Epithelial cell of proximal tubule (primary cell): ENCODE data around the gene FGF7. TPM values are rescaled to one million over a fixed set of nuclear protein-coding genes. Genes with fewer than 3 reads are reported as not detected.
"Not testable (repeated sequence)": the region's sequence is repeated elsewhere in the genome, so short reads cannot be mapped to it uniquely, and the experiment has no call there.

Experiments
- DNase-seq: peaks from one replicate; pipeline ENCODE4 v3.0.0-alpha.2; 2011; ENCODE audit warnings: low read depth
- H3K4me3 ChIP-seq: 2 replicates; pipeline ENCODE4 v1.5.1; 2011; ENCODE audit warnings: low read depth, mild to moderate bottlenecking, low read length
- total RNA-seq: library from RNA; depleted of rRNA; stranded (reverse); fragments of >200 nt; gene quantifications from 2 replicates; pipeline ENCODE4 v1.2.3, GENCODE V29; 2015
- TF ChIP-seq, protein P1 (sequence below): conservative IDR thresholded peaks from 2 replicates; pipeline ENCODE4 v1.5.1; 2012; ENCODE audit warnings: low read depth, mild to moderate bottlenecking, low read length

FGF7 gene
- total RNA-seq, 1 donor from 2014 or later = not detected

DNA sequence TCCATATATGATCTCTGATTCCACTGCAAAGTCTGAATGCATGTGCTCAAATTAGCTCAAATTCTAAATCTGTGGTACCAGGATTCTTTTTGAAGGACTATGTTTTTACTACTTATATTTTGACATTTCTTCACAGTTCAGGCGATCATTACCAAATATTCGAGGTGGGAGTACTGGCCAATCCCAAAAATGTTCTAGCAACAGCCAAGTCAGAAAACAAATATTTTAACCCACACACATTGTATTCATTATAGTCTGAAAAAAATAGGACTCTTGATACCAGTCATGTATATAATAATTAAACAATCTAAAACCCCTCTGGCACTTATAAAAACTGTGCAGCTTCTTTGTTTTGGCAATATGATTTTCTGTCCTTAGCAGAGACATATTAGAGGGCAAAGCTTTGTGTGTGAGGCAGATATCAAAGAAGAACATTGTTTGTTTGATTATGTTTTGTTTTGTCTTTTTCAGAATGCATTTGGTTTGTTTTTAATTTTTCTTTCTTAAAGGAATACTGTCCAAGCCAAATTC, 37.4 kb downstream of the FGF7 start:
- DNase-seq = no peak
- no peak overlapping the region for H3K4me3 ChIP-seq
- TF ChIP-seq, protein P1, sequence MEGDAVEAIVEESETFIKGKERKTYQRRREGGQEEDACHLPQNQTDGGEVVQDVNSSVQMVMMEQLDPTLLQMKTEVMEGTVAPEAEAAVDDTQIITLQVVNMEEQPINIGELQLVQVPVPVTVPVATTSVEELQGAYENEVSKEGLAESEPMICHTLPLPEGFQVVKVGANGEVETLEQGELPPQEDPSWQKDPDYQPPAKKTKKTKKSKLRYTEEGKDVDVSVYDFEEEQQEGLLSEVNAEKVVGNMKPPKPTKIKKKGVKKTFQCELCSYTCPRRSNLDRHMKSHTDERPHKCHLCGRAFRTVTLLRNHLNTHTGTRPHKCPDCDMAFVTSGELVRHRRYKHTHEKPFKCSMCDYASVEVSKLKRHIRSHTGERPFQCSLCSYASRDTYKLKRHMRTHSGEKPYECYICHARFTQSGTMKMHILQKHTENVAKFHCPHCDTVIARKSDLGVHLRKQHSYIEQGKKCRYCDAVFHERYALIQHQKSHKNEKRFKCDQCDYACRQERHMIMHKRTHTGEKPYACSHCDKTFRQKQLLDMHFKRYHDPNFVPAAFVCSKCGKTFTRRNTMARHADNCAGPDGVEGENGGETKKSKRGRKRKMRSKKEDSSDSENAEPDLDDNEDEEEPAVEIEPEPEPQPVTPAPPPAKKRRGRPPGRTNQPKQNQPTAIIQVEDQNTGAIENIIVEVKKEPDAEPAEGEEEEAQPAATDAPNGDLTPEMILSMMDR = no peak

DNA sequence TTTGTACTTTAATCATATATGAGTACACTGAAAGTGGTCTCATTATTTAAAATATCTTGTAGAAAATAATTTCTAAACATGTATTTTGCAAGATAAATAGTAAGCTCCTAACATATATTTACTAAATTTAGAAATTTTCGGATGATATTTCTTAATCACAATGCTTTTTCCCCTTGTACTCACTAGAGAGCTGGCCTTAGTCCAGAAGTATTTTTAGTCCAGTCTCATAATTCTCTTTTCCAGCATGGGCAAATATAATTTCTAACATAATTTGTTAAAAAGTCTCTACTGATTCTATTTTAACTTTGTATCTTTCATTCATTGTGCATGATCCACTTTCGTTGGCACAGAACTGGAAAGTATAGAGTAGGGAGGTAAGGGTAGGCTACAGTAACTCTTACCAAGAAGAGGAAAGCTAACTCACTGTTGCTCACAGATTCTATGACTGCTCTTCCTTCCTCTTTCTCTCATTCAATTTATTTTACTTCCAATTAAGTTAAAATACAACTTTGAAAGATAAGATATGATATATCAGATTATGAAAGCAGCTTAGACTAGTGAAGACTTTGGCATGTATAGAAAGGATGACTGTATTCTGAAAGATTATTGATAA, 39.3 kb downstream of the FGF7 start:
- no peak for DNase-seq
- TF ChIP-seq, protein P1 = no peak
- H3K4me3 ChIP-seq = no peak overlapping the region

DNA sequence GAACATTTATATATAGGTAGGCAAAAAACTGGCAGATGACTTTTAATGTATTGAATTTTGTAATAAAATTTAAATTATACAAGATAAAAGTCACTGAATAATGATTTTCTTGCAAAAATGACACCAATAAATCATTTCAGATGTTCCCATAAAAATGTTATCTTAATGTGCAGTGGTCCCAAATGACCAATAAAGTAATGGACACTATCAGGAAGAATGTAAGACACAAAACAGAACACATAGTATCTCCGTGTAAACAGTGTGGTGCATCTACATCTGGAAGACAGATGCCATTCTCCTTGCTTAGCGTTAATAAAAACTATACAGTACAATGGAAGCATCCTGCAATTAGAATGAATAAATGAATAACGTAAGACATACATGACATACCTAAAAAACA, 41.5 kb downstream of the FGF7 start:
- H3K4me3 ChIP-seq = no peak overlapping the region
- no peak for DNase-seq
- TF ChIP-seq, protein P1 = no peak

DNA sequence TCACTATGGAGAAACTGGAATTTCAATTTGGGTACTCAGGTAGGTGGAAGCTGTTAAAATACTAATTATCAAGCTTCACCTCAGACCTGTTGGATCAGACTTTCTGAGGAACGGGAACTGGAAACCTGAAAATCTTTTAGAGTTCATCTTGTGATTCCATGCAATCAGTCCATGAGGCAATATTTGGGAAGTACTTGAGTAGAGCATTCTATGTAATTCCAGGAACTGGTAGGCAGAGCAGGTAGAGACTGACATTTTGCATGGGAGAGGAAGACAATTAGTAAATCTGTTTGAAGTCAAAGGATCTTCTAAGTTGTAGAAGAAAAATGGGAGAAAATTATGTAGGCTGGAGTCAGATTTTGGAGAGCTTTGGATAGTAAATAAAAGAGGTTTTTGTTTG, 43.1 kb downstream of the FGF7 start:
- TF ChIP-seq, protein P1 = no peak
- no peak overlapping the region for H3K4me3 ChIP-seq
- DNase-seq = no peak

DNA sequence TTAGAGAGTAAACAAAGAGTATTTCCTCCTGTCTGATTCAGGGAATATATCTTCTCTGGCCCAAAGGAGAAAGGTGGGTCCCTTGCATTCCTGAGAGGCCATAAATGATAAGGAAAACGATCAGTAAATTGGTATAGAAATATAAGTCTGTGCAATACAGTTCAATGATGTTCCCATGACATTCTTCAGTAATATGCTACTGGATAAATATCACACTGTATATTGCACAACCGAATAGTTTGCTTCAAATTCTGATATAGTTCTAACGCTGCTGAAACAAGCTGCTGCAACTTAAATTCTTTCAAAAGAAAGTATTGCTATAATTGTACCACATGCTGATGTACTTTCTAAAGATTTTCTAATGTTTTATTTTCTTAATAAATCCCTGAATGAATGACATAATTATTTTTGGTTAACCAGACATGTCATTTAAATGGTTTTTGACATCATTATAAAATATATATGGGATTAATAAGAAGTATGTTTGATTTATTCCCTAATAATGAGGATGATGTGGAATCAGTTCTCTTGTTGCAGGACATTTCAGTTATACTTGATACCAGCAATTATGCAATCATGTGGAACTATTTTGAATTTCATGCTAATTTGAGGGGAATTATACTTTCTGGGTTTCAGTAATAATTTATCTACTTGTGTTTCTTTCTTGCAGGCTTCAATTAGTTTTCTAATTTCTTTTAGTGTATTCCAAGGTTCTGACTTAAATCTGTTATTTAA, 44.9 kb downstream of the FGF7 start:
- TF ChIP-seq, protein P1 = no peak
- no peak overlapping the region for H3K4me3 ChIP-seq
- DNase-seq = no peak

DNA sequence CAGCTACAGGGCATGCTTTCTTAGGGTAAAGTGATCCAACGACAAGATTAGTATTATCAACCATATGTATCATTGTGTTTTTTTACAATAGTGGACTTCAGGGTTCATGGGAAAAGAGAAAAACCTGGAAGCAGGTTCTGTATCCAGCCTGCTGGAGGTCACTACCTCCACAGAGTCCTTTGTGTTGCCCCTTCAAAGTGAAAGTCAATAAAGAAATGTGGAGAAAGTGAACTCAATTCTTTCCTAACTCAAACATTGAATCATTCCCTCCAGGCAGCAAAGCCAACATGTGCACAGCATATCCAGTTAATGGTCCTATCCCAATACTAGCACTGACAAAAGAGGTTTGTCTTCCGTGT, 45.4 kb downstream of the FGF7 start:
- no peak overlapping the region for H3K4me3 ChIP-seq
- TF ChIP-seq, protein P1 = no peak
- no peak for DNase-seq

DNA sequence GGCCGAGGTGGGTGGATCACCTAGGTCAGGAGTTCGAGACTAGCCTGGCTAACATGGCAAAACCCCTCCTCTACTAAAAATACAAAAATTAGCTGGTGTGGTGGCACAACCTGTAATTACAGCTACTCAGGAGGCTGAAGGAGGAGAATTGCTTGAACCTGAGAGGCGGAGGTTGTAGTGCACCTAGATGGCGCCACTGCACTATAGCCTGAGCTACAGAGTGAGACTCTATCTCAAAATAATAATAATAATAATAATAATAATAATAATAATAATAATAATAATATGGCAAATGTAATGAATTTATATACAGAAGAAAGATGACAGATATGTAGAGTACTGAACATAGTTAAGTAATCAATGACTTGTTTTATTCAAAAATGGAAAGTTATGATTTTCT, 48.2 kb downstream of the FGF7 start:
- not testable (repeated sequence) for DNase-seq, H3K4me3 ChIP-seq
- TF ChIP-seq, protein P1 = peak; percentile 52
